Liver (tissue), 9 donors: Measurements from ENCODE around the gene NDUFC2. TPM values are rescaled to one million over a fixed set of nuclear protein-coding genes. Genes with fewer than 3 reads are reported as not detected.

Experiments used
- DNase-seq: peaks from one replicate; pipeline ENCODE4 v3.0.0-alpha.2; 2017; ENCODE audit warnings: low spot score
- H3K27ac ChIP-seq, 2 donors: one replicate each; pipeline ENCODE4 v1.7.0; 2013; ENCODE audit warnings: inconsistent platforms in 2 of 2, low read length in 2 of 2, control low read depth in 1 of 2, low read depth in 1 of 2, mild to moderate bottlenecking in 1 of 2
- H3K27me3 ChIP-seq, 4 donors: one replicate each; pipeline versions ENCODE4 v1.6.1 to v1.7.0; 2013; ENCODE audit warnings: low read length in 3 of 4, inconsistent platforms in 1 of 4, mild to moderate bottlenecking in 1 of 4, moderate library complexity in 1 of 4; ENCODE audit not compliant: control insufficient read depth in 4 of 4, insufficient read depth in 4 of 4
- H3K36me3 ChIP-seq, 4 donors: one replicate each; pipeline versions ENCODE4 v1.6.1 to v1.7.0; 2013; ENCODE audit warnings: low read length in 3 of 4, mild to moderate bottlenecking in 3 of 4, low read depth in 1 of 4, moderate library complexity in 1 of 4; ENCODE audit not compliant: control insufficient read depth in 4 of 4, insufficient read depth in 3 of 4
- H3K4me1 ChIP-seq, 4 donors: one replicate each; pipeline versions ENCODE4 v1.6.1 to v1.7.0; 2013; ENCODE audit warnings: low read length in 3 of 4, mild to moderate bottlenecking in 3 of 4, moderate library complexity in 1 of 4; ENCODE audit not compliant: control insufficient read depth in 4 of 4, insufficient read depth in 4 of 4
- H3K4me3 ChIP-seq, 3 donors: one replicate each; pipeline versions ENCODE4 v1.6.1 to v1.7.0; 2013; ENCODE audit warnings: low read length in 3 of 3, control low read depth in 1 of 3, low read depth in 1 of 3, mild to moderate bottlenecking in 1 of 3
- H3K9ac ChIP-seq, 2 donors: one replicate each; pipeline ENCODE4 v1.7.0; 2013; ENCODE audit warnings: low read length in 2 of 2, mild to moderate bottlenecking in 2 of 2, moderate library complexity in 2 of 2, control low read depth in 1 of 2, low read depth in 1 of 2
- H3K9me3 ChIP-seq, 4 donors: one replicate each; pipeline versions ENCODE4 v1.6.1 to v1.7.0; 2013; ENCODE audit warnings: low read length in 3 of 4; ENCODE audit not compliant: control insufficient read depth in 4 of 4
- EGR1 ChIP-seq, 2 donors: IDR thresholded peaks; 2 replicates each; pipeline ENCODE4 v1.6.1; 2016 to 2018; ENCODE audit warnings: antibody characterized with exemption in 2 of 2, low read depth in 2 of 2
- FOXA1 ChIP-seq: IDR thresholded peaks from 2 replicates; pipeline ENCODE4 v1.6.1; 2016; ENCODE audit warnings: antibody characterized with exemption
- FOXA2 ChIP-seq: IDR thresholded peaks from 2 replicates; pipeline ENCODE4 v1.6.1; 2016; ENCODE audit warnings: antibody characterized with exemption
- GABPA ChIP-seq, 2 donors: IDR thresholded peaks in 1 of 2; conservative IDR thresholded peaks in 1 of 2; 2 replicates each; pipeline ENCODE4 v1.6.1; 2016; ENCODE audit warnings: antibody characterized with exemption in 2 of 2, mild to moderate bottlenecking in 1 of 2, moderate library complexity in 1 of 2
- HNF4A ChIP-seq, 2 donors: conservative IDR thresholded peaks; 2 replicates each; pipeline ENCODE4 v1.6.1; 2016; ENCODE audit warnings: antibody characterized with exemption in 2 of 2, mild to moderate bottlenecking in 2 of 2
- HNF4G ChIP-seq: IDR thresholded peaks from 2 replicates; pipeline ENCODE4 v1.6.1; 2016; ENCODE audit warnings: antibody characterized with exemption
- JUND ChIP-seq, 2 donors: IDR thresholded peaks; 2 replicates each; pipeline ENCODE4 v1.6.1; 2016; ENCODE audit warnings: antibody characterized with exemption in 2 of 2
- NR2F2 ChIP-seq: IDR thresholded peaks from 2 replicates; pipeline ENCODE4 v1.6.1; 2016; ENCODE audit warnings: antibody characterized with exemption
- RAD21 ChIP-seq, 2 donors: IDR thresholded peaks; 2 replicates each; pipeline ENCODE4 v1.6.1; 2016; ENCODE audit warnings: antibody characterized with exemption in 2 of 2, mild to moderate bottlenecking in 2 of 2
- RXRA ChIP-seq, 2 donors: IDR thresholded peaks; 2 replicates each; pipeline ENCODE4 v1.6.1; 2017 to 2018; ENCODE audit warnings: antibody characterized with exemption in 2 of 2, mild to moderate bottlenecking in 1 of 2
- SP1 ChIP-seq: IDR thresholded peaks from 2 replicates; pipeline ENCODE4 v1.6.1; 2018; ENCODE audit warnings: antibody characterized with exemption, mild to moderate bottlenecking
- TAF1 ChIP-seq: conservative IDR thresholded peaks from 2 replicates; pipeline ENCODE4 v1.6.1; 2016; ENCODE audit warnings: antibody characterized with exemption, mild to moderate bottlenecking
- YY1 ChIP-seq: IDR thresholded peaks from 2 replicates; pipeline ENCODE4 v1.6.1; 2016; ENCODE audit warnings: antibody characterized with exemption, mild to moderate bottlenecking
- WGBS: extraction: QIAGEN DNeasy Blood & Tissue Kit; methylation state at CpG from one replicate; pipeline ENCODE4 v1.1.7; 2013; 5-methylcytosine and 5-hydroxymethylcytosine counted together
- polyA plus RNA-seq, 2 donors: library from polyadenylated mRNA; stranded (reverse) in 1 of 2; unstranded in 1 of 2; fragments of 200-250 nt in 1 of 2; fragments of >200 nt in 1 of 2; fragmentation: Nextera tagmentation in 1 of 2; extraction: Ambion mirVana in 1 of 2; gene quantifications; one replicate each; pipeline versions ENCODE4 v1.2.1 to v1.2.3, GENCODE V29; 2013 to 2015
- total RNA-seq, 2 donors: library from RNA; depleted of rRNA; stranded (reverse); fragments of >200 nt; gene quantifications; one replicate each; pipeline ENCODE4 v1.2.3, GENCODE V29; 2014
- TF ChIP-seq, protein P1 (sequence below): IDR thresholded peaks from 2 replicates; pipeline ENCODE4 v1.6.1; 2016; ENCODE audit warnings: antibody characterized with exemption
- TF ChIP-seq, protein P2 (sequence below): fragments of 150-350 bp; IDR thresholded peaks from 2 replicates; pipeline ENCODE4 v1.5.1; 2017; ENCODE audit warnings: improper control_type of control experiment, low read depth, low read length; ENCODE audit not compliant: missing input control
- TF ChIP-seq, protein P3 (sequence below): IDR thresholded peaks from 2 replicates; pipeline ENCODE4 v1.6.1; 2016; ENCODE audit warnings: antibody characterized with exemption
- TF ChIP-seq, protein P4 (sequence below): IDR thresholded peaks from 2 replicates; pipeline ENCODE4 v1.6.1; 2016; ENCODE audit warnings: antibody characterized with exemption
- TF ChIP-seq, protein P5 (sequence below): IDR thresholded peaks from 2 replicates; pipeline ENCODE4 v1.6.1; 2016; ENCODE audit warnings: antibody characterized with exemption, mild to moderate bottlenecking
- donor health status: healthy.
- donor health status: healthy.
- donor health status: healthy.
- donor health status: healthy.
- donor health status: healthy.

NDUFC2 gene
- total and polyA plus RNA-seq, 4 donors: 86.9 to 783 (median 199) TPM

DNA sequence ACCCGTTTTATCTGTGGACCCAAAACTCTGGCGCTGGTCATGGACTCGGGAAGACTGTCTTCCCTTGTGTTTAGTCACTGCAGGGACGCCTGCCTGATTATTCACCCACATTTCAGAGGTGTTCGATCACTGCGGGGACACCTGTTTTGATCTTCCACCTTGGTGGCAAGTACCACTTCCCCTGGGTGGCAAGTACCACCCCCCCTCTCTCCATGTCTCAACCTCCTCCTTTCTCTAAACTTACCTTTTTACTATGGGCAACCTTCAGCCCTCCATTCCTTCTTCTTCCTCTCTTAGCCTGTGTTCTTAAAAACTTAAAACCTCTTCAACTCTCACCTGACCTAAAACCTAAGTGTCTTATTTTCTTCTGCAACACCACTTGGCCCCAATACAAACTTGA lies 1.9 kb upstream of the NDUFC2 start:
- Histone ChIP-seq H3K4me3 (no peak overlapping the region), H3K27ac (no peak overlapping the region), H3K27me3 (no peaks in the 10 kb centered on the region), H3K9me3 (no peaks in the 10 kb centered on the region), H3K4me1 (peaks cover 9 to 31% (median 19%) of the 10 kb centered on the region in 4 donors), H3K36me3 (no peaks in the 10 kb centered on the region), H3K9ac (no peak overlapping the region)
- TF ChIP-seq, protein P1, sequence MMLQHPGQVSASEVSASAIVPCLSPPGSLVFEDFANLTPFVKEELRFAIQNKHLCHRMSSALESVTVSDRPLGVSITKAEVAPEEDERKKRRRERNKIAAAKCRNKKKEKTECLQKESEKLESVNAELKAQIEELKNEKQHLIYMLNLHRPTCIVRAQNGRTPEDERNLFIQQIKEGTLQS: no peak
- TF ChIP-seq YY1 (no peak), RXRA (IDR thresholded peaks at IDR 0.05) (no peak), SP1 (no peak), RAD21 (IDR thresholded peaks at IDR 0.05) (no peak), FOXA1 (no peak), JUND (IDR thresholded peaks at IDR 0.05) (no peak), EGR1 (IDR thresholded peaks at IDR 0.05; ENCODE audit: low read depth in 2 of 2) (no peak), NR2F2 (no peak), HNF4G (no peak)
- TF ChIP-seq, protein P2, sequence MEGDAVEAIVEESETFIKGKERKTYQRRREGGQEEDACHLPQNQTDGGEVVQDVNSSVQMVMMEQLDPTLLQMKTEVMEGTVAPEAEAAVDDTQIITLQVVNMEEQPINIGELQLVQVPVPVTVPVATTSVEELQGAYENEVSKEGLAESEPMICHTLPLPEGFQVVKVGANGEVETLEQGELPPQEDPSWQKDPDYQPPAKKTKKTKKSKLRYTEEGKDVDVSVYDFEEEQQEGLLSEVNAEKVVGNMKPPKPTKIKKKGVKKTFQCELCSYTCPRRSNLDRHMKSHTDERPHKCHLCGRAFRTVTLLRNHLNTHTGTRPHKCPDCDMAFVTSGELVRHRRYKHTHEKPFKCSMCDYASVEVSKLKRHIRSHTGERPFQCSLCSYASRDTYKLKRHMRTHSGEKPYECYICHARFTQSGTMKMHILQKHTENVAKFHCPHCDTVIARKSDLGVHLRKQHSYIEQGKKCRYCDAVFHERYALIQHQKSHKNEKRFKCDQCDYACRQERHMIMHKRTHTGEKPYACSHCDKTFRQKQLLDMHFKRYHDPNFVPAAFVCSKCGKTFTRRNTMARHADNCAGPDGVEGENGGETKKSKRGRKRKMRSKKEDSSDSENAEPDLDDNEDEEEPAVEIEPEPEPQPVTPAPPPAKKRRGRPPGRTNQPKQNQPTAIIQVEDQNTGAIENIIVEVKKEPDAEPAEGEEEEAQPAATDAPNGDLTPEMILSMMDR: no peak
- no peak for DNase-seq
- 88% methylated on average over 6 of the region's 6 CpGs for WGBS

DNA sequence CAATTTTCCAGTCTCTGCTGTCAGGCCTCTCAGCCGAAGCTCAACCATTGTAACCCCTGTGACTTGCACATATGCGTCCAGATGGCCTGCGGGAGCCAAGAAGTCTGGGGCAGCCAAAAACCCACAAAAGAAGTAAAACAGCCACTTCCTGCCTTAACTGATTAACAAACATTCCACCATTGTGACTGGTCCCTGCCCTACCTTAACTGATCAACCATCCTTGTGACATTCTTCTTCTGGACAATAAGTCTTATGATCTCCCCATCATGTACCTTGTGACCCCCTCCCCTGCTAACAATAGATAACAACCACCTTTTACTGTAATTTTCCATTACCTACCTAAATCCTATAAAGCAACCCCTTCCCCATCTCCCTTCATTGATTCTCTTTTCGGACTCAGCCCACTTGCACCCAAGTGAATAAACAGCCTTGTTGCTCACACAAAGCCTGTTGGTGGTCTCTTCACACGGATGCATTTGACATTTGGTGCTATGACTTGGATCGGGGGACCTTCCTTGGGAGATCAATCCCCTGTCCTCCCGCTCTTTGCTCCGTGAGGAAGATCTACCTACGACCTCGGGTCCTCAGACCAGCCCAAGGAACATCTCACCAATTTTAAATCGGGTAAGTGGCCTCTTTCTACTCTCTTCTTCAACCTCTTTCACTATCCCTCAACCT lies 1.3 kb upstream of the NDUFC2 start:
- WGBS: 85% methylated on average over 11 of the region's 11 CpGs
- Histone ChIP-seq H3K9me3 (no peaks in the 10 kb centered on the region), H3K27me3 (no peaks in the 10 kb centered on the region), H3K9ac (no peak overlapping the region), H3K27ac (no peak overlapping the region), H3K4me3 (no peak overlapping the region), H3K36me3 (no peaks in the 10 kb centered on the region), H3K4me1 (peaks cover 9 to 35% (median 22%) of the 10 kb centered on the region in 4 donors)
- TF ChIP-seq, protein P3, sequence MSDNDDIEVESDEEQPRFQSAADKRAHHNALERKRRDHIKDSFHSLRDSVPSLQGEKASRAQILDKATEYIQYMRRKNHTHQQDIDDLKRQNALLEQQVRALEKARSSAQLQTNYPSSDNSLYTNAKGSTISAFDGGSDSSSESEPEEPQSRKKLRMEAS: no peak
- TF ChIP-seq, protein P4, sequence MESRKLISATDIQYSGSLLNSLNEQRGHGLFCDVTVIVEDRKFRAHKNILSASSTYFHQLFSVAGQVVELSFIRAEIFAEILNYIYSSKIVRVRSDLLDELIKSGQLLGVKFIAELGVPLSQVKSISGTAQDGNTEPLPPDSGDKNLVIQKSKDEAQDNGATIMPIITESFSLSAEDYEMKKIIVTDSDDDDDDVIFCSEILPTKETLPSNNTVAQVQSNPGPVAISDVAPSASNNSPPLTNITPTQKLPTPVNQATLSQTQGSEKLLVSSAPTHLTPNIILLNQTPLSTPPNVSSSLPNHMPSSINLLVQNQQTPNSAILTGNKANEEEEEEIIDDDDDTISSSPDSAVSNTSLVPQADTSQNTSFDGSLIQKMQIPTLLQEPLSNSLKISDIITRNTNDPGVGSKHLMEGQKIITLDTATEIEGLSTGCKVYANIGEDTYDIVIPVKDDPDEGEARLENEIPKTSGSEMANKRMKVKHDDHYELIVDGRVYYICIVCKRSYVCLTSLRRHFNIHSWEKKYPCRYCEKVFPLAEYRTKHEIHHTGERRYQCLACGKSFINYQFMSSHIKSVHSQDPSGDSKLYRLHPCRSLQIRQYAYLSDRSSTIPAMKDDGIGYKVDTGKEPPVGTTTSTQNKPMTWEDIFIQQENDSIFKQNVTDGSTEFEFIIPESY: no peak
- no peak for DNase-seq

DNA sequence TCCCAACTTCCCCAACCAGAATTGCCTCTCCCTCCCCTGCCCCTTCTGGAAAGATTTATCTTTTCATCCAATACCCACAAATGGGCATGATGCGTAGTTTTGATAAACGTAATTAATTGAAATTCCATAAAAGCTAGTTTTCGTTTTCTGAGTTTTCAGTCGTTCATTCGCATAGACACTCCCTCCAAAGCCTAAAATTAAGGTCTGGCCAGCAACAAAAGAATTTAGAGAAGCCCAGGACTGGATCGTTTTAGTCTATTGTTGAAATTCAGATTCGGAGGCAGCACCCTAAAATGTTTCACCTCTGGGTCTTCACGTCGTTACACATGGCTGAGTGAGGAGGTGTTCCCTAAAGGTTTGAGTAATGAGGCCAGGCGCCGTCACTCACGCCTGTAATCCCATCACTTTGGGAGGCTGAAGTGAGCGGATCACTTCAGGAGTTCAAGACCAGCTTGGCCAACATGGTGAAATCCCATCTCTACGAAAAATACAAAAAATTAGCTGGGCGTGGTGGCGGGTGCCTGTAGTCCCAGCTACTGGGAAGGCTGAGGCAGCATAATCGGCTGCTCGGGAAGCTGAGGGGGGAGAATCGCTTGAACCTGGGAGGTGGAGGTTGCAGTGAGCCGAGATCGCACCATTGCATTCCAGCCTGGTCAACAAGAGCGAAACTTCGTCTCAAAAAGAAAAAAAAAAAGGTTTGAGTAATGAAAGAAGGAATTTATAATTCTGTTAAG lies 589 bp upstream of the NDUFC2 start:
- Histone ChIP-seq H3K27me3 (no peaks in the 10 kb centered on the region), H3K36me3 (no peaks in the 10 kb centered on the region), H3K4me1 (peaks cover 12 to 42% (median 22%) of the 10 kb centered on the region in 4 donors), H3K4me3 (peak overlapping the region; percentile 81 to 92 (median 91)), H3K9me3 (no peaks in the 10 kb centered on the region), H3K27ac (peak overlapping the region; percentile 87 to 91), H3K9ac (peak overlapping the region; percentile 75 to 95)
- no peak for DNase-seq
- WGBS: 65% methylated on average over 23 of the region's 23 CpGs
- TF ChIP-seq, protein P3: no peak
- TF ChIP-seq NR2F2: no peak
- TF ChIP-seq SP1: no peak
- no peak for TF ChIP-seq GABPA (IDR thresholded peaks at IDR 0.05 in 1 of 2, conservative IDR thresholded peaks at IDR 0.05 in 1 of 2)
- TF ChIP-seq HNF4G: no peak
- TF ChIP-seq, protein P5, sequence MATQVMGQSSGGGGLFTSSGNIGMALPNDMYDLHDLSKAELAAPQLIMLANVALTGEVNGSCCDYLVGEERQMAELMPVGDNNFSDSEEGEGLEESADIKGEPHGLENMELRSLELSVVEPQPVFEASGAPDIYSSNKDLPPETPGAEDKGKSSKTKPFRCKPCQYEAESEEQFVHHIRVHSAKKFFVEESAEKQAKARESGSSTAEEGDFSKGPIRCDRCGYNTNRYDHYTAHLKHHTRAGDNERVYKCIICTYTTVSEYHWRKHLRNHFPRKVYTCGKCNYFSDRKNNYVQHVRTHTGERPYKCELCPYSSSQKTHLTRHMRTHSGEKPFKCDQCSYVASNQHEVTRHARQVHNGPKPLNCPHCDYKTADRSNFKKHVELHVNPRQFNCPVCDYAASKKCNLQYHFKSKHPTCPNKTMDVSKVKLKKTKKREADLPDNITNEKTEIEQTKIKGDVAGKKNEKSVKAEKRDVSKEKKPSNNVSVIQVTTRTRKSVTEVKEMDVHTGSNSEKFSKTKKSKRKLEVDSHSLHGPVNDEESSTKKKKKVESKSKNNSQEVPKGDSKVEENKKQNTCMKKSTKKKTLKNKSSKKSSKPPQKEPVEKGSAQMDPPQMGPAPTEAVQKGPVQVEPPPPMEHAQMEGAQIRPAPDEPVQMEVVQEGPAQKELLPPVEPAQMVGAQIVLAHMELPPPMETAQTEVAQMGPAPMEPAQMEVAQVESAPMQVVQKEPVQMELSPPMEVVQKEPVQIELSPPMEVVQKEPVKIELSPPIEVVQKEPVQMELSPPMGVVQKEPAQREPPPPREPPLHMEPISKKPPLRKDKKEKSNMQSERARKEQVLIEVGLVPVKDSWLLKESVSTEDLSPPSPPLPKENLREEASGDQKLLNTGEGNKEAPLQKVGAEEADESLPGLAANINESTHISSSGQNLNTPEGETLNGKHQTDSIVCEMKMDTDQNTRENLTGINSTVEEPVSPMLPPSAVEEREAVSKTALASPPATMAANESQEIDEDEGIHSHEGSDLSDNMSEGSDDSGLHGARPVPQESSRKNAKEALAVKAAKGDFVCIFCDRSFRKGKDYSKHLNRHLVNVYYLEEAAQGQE: no peak
- no peak for TF ChIP-seq RXRA (IDR thresholded peaks at IDR 0.05)
- no peak for TF ChIP-seq HNF4A (conservative IDR thresholded peaks at IDR 0.05)
- TF ChIP-seq FOXA1: no peak
- TF ChIP-seq EGR1 (IDR thresholded peaks at IDR 0.05; ENCODE audit: low read depth in 2 of 2): no peak
- no peak for TF ChIP-seq TAF1
- no peak for TF ChIP-seq YY1
- no peak for TF ChIP-seq FOXA2
- TF ChIP-seq, protein P1: no peak
